Measurements from ENCODE around the gene ZNF14. TPM values are rescaled to one million over a fixed set of nuclear protein-coding genes. Genes with fewer than 3 reads are reported as not detected.
"Not testable (repeated sequence)": the region's sequence is repeated elsewhere in the genome, so short reads cannot be mapped to it uniquely, and the experiment has no call there.

The ZNF14 gene
- 3.3 to 5.0 TPM (median 3.4 TPM) in 3 replicates for total RNA-seq
- long read RNA-seq, partial matches to known transcripts: 0 of 3 reads
- long read RNA-seq, other reads (novel, unspliced or antisense): 0 of 3 reads

DNA sequence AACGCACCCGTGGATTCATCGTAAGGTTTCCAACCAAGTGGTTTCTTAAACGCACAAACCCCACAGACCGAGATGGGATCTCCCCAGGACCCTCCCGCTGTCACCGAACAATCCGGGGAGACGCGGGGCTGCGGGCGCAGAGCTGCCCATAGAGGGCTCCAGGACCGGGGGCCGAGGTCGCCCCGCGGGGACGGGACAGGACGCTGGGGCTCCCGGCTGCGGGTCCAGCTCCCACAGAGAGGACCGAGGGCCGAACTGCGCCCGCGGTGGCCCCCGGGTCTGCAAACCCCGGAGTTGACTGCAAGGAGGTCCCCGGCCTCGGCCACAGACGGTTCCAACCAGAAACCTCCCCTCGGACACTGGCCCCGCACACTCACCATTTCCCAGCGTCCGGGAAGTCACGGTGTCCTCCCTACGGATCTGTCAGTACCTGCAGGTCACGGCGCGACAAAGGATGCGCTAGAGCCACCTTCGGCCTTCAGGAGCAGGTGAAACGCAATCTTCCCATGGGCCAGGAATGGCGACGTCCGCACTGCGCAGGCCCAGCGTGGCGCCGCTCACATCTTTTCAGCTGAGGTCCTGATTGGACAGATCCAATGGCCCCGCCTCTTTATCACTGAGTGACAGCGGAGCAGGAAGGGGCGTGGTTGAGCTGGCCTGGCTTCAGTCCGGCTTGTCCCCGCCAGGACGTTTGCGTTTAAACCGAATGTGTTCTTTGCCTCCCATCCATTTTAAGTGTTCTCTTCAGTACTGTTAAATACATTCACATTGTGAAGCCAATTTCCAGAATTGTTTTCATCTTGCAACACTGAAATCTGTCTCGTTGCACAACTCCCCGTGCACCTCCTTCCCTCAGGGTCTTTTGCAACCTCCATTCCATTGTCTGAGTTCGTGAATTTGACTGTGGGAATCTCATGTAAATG, at the start of gene ZNF14:
ZNF14 (minus strand) TSS at position 534 of the 923 bp plus-strand sequence; CDS start at position 380, 154 bp downstream.
- Mint-ChIP-seq H3K27me3 (ENCODE audit: low read depth) (no peaks in the 10 kb centered on the region), H3K27ac (ENCODE audit: unreplicated experiment) (peak within 1 kb of the TSS; percentile 96), H3K9me3 (ENCODE audit: low read depth) (peaks cover 14% of the 10 kb centered on the region), H3K4me1 (ENCODE audit: low read depth) (peaks cover 16% of the 10 kb centered on the region), H3K36me3 (ENCODE audit: low read depth) (peaks cover 17% of the 10 kb centered on the region), H3K4me3 (ENCODE audit: unreplicated experiment) (peak within 1 kb of the TSS; percentile 98)
- DNase-seq (ENCODE audit: low spot score): peak; percentile 97
- TF ChIP-seq, protein P1, sequence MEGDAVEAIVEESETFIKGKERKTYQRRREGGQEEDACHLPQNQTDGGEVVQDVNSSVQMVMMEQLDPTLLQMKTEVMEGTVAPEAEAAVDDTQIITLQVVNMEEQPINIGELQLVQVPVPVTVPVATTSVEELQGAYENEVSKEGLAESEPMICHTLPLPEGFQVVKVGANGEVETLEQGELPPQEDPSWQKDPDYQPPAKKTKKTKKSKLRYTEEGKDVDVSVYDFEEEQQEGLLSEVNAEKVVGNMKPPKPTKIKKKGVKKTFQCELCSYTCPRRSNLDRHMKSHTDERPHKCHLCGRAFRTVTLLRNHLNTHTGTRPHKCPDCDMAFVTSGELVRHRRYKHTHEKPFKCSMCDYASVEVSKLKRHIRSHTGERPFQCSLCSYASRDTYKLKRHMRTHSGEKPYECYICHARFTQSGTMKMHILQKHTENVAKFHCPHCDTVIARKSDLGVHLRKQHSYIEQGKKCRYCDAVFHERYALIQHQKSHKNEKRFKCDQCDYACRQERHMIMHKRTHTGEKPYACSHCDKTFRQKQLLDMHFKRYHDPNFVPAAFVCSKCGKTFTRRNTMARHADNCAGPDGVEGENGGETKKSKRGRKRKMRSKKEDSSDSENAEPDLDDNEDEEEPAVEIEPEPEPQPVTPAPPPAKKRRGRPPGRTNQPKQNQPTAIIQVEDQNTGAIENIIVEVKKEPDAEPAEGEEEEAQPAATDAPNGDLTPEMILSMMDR (IDR thresholded peaks at IDR 0.05): peak; percentile 62

GRCh38 chr19:19781791-19782190, 48.9 kb upstream of the ZNF14 start:
- H3K4me3 Mint-ChIP-seq (ENCODE audit: unreplicated experiment); H3K9me3 Mint-ChIP-seq (ENCODE audit: low read depth); DNase-seq (ENCODE audit: low spot score); H3K27me3 Mint-ChIP-seq (ENCODE audit: low read depth); H3K27ac Mint-ChIP-seq (ENCODE audit: unreplicated experiment): not testable (repeated sequence)
- Mint-ChIP-seq H3K36me3 (ENCODE audit: low read depth) (peaks cover 11% of the 10 kb centered on the region), H3K4me1 (ENCODE audit: low read depth) (peaks cover 18% of the 10 kb centered on the region)

GRCh38 chr19:19778666-19779065, 45.8 kb upstream of the ZNF14 start:
- no peak for DNase-seq (ENCODE audit: low spot score)
- H3K27ac Mint-ChIP-seq (ENCODE audit: unreplicated experiment): no peak overlapping the region
- no peak overlapping the region for H3K4me3 Mint-ChIP-seq (ENCODE audit: unreplicated experiment)
- peaks cover 29% of the 10 kb centered on the region for H3K4me1 Mint-ChIP-seq (ENCODE audit: low read depth)
- H3K27me3 Mint-ChIP-seq (ENCODE audit: low read depth): no peaks in the 10 kb centered on the region
- TF ChIP-seq, protein P1 (IDR thresholded peaks at IDR 0.05): no peak
- H3K9me3 Mint-ChIP-seq (ENCODE audit: low read depth): peaks cover 5% of the 10 kb centered on the region
- peaks cover 5% of the 10 kb centered on the region for H3K36me3 Mint-ChIP-seq (ENCODE audit: low read depth)

GRCh38 chr19:19777692-19778091, 44.8 kb upstream of the ZNF14 start:
- Mint-ChIP-seq H3K9me3 (ENCODE audit: low read depth) (peaks cover 5% of the 10 kb centered on the region), H3K4me3 (ENCODE audit: unreplicated experiment) (peak overlapping the region; percentile 25), H3K36me3 (ENCODE audit: low read depth) (peaks cover 5% of the 10 kb centered on the region), H3K27ac (ENCODE audit: unreplicated experiment) (no peak overlapping the region), H3K4me1 (ENCODE audit: low read depth) (peaks cover 29% of the 10 kb centered on the region), H3K27me3 (ENCODE audit: low read depth) (no peaks in the 10 kb centered on the region)
- TF ChIP-seq, protein P1 (IDR thresholded peaks at IDR 0.05): no peak
- no peak for DNase-seq (ENCODE audit: low spot score)

GRCh38 chr19:19776206-19777008, 43.5 kb upstream of the ZNF14 start:
- TF ChIP-seq, protein P1 (IDR thresholded peaks at IDR 0.05): peak; percentile 30
- DNase-seq (ENCODE audit: low spot score): peak; percentile 100
- Mint-ChIP-seq H3K4me1 (ENCODE audit: low read depth) (peaks cover 29% of the 10 kb centered on the region), H3K4me3 (ENCODE audit: unreplicated experiment) (peak overlapping the region; percentile 94), H3K9me3 (ENCODE audit: low read depth) (peaks cover 5% of the 10 kb centered on the region), H3K36me3 (ENCODE audit: low read depth) (peaks cover 5% of the 10 kb centered on the region), H3K27ac (ENCODE audit: unreplicated experiment) (peak overlapping the region; percentile 78), H3K27me3 (ENCODE audit: low read depth) (no peaks in the 10 kb centered on the region)

Data from chondrocyte (in vitro differentiated cells).